HK-2 (cell line): Measurements from ENCODE around the gene GPR158.

Source experiments
- DNase-seq: peaks from one replicate; pipeline ENCODE4 v3.0.0-alpha.2; 2018; ENCODE audit not compliant: unreplicated experiment

The GPR158 gene

DNA sequence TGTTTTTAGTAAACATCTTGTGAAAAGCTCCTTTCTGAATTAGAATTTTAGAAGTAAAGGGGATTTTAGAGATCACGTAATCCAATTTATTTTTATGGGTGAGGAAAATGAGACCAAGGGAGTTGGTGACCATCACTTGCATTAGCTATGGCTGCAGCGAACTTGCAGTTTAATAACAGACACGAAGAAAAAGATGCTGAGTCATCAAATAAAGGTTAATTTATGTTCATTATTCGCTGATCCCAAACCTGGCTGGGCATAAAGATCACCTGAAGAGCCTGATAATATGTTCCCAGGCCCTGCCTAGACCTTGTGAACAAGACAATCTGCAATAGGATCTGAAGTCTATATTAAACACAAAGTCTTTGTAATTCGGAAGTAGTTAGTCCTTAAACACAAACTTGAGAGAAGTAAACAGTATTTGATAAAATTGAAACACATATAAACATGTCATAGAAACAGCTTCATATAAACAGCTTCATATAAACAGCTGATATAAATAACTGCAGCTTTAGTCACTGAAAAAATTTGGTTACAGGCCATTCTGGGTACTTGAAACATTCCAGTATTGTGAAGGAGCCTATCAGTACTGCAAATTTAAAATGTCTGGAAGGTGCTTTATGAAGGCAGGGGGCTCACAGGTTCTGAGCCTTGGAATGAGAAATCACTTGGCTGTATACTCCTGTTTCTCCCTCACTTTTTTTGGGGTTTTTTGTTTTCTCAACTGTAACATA is 16.5 kb downstream of the GPR158 start:
- DNase-seq: no peak

DNA sequence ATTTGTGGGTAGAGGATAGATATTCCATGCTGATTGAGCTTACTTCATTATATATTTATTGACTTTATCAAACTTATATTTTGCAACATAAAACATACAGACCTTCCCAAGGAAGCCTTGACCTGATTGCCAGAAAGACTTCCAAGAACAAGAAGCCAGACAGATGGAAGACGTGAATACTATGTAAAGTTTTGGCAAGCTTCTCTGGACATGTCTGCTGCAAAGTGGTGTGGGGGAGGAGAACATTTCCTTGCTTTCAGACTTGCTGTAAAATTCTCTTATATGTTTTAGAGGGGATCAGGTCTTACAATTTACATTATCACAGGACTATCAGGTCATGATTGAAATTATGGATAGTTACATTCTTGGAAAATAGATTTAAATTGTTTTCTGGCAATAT is 23.4 kb downstream of the GPR158 start:
- DNase-seq: no peak

DNA sequence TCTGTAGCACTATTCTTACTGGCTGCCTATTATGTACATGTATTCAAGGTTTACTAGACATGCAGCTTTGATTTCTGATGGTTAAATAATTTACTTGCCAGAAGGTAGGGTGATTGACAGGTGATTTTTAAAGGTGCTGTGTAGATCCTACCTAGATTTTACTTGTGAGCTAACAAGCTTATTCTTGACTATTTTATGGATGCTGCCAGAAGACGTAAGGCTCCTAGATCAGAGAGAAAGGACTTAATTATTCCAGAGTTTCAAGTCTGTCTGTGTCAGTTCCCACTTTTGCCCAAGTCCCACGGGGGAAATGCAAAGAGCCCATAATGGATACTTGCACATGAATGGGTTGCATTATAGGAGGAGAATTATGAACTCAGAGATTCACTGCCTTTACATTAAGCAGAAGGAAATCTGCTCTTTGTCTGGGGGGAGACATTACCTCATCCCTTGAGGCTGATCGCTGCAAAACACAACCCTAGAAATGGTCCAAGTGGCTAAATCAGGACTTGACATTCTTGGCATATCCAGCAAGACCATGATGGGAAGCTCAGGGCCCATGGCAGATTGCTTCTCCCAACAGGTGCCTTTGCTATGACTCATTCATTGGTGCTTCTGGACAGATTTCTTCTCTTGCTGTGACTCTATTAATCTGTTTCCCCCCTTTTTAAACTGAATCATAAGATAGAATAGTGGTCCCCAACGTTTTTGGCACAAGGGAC is 32.1 kb downstream of the GPR158 start:
- DNase-seq: no peak

DNA sequence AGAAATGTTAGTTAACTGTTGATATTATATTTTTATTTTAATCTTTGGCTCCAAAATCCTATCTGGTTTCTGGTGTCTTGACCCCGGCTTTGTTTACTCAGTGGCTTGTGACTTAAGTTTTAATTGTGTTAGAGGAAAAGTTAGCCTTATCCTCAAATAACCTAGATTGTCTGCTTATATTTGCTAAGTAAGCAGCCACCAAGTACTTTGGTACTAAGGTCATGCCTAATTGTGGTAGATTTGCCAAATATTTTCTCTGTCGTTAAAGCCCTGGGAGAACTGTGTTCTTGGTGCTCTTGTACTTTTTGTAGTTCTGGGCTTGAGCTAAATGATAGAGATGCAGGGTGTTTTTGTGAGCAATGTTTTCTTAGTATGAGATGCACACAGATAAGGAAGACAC is 34.8 kb downstream of the GPR158 start:
- no peak for DNase-seq

DNA sequence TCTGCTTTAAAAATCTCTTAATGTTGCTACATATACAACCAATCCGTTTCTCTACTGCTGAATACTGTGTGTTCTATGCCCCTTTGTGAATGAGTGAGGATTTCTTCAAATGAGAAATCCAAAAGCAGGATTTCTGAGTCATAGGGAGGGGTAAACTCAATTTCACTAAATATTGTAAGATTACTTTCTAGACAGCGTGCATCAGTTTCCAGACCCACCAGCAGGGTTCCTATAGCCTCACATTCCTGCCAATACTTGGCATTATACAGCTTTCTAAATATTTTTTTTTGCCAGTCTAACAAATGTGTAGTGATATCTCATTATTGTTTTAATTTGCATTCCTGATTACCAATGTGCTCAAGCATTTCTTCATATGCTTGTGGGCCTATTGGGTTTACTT is 35.5 kb downstream of the GPR158 start:
- DNase-seq: no peak

DNA sequence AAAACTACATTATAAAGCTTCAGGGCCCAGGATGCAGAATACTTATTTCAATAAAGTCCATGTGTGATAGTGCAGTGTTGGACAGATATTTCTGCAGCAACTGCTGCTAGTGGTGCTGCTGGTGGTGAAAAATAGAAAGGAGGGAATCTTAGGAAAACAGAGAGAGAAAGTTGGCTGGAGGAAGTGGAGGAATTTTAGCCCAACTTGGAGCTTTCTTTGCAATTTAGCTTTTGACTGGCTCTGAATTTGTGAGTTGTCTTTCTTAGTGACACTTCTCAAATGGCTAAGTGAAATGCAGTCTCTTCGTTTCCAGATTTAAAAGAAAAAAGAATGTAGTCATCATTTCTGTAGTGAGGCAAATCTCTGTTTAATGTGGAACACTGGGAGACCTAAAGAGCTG is 45.4 kb downstream of the GPR158 start:
- DNase-seq: no peak

DNA sequence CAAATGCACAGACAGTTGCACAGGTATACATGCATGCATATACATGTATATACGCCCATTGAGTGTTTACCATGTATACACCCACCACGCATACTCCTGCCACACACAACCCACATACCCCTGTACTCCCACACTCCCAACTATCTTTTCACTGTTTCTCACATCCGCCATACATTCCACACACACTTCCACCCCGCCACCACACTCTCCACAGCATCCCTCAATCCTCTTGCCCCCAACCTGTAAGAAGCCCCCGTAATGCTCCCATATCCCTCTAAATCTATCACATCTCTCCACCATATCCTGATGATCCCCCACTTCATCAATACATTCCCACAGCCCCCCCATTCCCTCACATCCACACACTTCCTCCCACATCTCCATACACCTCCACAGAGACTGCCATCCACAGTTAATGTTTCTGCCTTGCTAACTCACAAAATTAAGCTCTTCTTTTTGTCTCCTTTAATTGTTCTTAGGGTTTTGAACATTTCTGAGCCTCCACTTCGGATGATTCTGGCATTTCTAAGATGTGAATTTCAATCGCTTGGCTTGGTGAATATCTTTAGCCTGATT is 47.4 kb downstream of the GPR158 start:
- DNase-seq: no peak

DNA sequence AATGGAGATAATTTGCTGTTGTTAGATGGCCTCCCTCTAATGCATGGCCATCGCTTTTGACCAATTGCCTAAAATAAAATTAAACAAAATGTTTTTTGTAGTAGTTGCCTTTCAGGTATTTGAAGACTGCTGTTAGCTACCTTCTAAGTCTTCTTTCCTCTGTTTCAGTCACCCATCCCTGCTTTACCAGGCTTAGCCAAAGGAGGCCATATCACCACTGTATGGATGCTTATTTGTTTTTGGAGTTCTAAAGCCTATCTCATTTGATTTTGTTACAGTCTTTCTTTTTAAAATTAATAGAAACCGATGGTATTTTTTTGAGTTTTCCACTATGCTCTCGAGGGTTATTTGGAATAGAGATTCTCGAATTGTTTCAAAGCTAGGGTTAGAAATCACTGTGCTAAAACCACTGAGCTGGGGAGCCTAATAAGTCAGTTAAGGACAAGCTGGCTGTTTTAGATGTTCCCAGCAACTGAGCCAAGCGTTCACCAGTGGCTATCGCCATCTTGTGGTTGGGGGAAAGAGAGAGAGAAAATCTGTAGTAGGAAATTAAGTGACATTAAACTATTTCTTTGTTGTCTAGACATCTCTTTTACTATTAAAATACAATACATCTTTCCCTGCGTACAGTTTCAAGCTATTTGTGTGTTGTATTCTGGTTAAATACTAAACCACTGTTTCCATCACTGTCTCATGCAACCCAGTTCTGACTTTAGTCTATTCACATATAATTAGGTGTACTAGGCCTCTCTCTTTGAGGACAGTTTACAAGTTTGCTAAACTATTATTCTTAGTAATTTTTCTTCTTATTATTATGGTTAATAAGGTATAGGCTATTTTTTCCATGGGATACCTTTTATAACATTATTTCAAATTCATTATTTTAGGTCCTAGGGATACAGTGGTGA is 52.2 kb downstream of the GPR158 start:
- peak; percentile 5 for DNase-seq

DNA sequence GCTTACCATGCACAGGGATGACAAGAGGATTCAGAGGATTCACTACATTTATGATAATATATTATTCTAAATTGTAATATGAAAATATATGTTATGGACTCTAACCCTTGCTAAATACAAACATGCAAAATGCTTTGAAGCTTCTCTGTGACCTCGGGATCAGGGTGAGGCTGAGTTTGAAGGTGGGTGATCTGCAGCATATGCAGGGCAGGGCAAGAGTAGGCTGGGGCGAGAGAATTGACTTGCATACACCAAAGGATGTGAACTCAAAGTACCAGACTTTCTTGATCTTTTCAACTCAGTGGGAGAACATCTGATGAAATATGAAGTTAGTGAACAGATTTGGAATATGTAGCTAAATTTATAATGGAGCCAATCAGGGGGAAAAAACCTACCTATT is 57.0 kb downstream of the GPR158 start:
- DNase-seq: no peak

DNA sequence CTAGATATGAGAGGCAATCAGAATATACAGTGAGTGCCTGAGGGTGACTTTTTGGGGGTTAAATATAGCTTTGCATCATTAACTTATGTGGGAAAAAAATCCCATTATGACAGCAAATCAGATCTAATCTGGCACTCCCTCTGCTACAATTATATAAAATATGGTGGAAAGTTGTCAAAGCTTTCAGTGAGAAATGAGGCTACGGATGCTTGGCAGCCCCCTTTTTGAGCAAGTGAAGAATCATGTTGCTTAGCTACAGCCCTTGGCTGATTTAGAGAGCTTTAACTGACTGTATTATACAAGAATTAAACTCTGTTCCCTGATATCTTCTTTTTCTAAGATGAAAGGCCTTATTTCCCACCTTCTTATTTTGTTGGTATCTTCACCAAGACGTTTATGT is 57.4 kb downstream of the GPR158 start:
- no peak for DNase-seq

DNA sequence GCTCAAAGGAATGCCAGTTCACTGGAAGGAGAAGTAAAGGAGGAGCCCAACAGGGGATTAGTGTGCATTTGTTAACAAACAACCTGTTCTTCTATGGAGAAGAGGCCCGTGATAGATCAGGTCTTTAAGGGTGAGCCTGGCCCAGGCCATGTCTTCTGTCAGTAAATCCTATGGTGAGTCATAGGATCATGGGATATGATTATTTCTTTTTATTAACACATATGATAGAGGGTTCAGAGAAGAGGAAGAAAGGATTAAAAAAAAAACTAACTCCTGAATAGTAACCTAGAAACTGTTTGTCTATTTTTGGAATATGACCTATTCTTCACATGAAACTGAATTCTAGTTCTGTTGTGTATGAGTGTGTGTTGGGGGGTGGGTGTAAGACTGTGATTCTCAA is 70.4 kb downstream of the GPR158 start:
- no peak for DNase-seq

DNA sequence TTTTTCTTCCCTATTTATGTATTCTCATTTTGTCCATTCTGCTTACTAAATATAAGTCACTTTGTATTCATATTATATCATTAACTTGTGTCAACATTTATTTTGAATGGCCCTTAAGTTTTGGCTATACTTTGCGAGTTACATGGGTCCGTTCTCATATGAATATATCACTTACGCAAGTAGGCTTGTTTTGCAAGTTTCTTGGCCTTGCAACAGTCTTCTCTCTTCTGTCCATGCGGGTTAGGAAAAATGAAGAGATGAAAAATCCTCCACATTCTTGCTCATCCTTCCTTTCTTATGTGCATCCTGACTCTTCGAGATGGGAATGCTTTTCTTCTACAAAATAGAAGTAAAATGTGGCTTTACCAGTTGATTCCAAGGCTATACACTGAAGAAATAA is 82.8 kb downstream of the GPR158 start:
- DNase-seq: no peak

DNA sequence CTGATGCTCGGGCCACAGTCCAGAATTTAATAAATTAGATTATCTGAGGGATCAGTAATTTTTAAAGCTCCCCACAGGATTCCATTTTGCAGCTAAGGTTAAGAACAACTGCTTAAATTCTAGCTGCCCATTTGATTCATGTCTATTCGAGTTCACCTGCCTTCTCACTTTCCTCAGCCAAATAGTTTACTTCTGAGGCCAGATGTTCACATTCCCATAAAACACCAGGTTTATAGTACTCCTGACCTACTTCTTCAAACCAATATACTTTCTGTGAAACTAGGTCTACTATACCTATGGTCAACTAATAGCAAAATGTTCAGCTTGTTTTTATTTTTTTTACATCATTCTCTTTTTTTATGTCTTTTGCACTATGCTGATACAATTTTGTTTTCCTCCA is 86.3 kb downstream of the GPR158 start:
- DNase-seq: no peak

DNA sequence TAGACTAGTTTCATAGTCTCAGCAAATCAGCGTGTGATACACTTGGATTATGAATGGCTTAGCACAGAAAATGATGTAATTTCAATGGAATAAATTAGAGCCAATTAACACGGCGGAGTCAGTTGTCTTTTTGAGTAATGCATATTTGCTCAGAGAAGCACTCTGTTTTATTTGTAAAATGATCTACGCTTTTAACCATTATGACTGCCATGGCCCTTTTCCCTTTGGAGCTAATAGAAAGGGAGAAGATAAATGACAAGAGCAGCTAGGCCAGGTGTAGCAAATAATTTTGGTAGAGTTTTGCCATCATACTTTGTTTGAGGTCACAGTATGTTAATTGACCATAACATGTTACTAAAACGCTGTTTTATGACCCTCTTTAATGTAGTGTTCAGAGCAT is 86.8 kb downstream of the GPR158 start:
- no peak for DNase-seq

DNA sequence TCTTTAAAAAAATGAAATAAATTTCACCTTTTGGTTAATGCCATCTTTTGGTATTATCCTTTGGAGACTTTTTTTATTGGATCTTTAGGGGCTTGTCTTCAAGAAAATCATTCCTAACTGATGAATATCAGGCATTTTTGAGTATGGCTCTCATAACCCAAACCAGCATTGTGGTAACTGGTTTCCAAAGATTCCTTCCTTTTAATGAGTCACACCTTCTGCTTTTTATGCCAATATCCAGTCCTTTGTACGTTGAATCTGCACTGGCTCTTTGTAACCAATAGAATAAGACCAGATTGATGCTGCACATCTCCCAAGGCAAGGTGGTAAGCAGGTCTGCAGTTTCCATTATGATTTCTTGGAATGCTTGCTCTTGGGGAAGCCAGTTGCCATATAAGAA is 89.1 kb downstream of the GPR158 start:
- no peak for DNase-seq

DNA sequence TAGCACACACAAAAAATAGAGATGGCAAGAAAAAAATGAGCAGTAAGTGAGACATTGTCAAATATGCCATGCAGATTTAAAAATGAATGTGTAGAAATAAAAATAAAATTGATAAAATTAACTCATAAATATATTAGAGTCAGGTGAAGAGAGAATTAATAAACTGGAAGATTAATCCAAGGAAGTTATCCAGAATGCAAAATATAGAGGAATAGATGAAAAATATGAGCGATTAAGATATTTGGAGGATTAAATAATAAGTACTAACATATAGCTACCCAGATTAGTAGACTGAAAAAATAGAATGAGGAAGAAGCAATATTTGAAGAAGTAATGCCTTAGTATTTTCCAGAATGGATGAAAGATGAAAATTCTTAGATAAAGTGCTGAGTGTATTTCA is 103.4 kb downstream of the GPR158 start:
- no peak for DNase-seq

DNA sequence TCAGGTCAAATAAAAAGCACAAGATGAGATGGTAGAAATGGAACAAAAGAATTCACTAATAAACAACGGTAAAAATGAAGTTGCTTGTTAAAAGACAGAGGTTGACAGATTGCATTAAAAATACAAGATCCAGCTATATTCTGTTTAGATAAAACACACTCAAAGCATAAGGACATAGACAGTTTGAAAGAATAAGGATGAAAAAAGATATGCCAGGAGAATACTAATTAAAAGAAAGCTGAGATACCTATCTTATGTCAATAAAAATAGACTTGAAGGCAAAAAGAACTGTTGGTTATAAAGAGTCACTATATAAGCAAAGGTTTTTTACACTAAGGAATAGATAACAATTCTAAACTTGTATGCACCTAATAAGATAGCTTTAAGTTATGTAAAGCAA is 105.3 kb downstream of the GPR158 start:
- DNase-seq: no peak

DNA sequence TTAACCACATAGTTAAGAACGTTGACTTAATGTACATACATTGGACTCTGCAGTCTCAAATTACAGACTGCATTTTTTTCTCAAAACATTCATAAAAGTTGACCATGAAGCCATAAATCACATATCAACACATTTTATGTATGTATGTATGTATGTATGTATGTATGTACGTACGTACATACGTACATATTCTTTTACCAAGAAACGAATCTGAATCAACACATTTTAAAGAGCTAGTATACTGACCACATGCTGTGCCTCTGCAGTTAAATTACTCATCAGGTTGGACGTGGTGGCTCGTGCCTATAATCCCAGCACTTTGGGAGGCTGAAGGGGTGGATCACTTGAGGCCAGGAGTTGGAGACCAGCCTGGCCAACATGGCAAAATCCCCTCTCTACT is 105.8 kb downstream of the GPR158 start:
- DNase-seq: no peak

DNA sequence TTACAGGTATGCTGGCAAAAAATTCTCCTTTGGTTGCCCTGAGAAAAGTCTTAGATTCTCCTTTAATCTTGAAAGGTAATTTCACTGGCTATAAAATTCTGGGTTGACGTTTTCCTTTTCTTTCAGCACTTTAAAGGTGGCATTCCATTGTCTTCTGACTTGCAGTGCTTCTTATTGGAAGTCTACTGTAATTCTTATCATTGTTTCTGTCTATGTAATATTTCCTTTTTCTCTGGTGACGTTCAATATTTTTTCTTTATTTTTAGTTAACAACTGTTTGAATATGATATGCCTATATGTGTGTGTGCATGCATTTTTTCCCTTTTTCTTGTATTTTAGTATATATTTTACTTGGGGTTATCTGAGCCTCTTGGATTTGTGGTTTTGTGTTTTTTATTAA is 111.0 kb downstream of the GPR158 start:
- no peak for DNase-seq

DNA sequence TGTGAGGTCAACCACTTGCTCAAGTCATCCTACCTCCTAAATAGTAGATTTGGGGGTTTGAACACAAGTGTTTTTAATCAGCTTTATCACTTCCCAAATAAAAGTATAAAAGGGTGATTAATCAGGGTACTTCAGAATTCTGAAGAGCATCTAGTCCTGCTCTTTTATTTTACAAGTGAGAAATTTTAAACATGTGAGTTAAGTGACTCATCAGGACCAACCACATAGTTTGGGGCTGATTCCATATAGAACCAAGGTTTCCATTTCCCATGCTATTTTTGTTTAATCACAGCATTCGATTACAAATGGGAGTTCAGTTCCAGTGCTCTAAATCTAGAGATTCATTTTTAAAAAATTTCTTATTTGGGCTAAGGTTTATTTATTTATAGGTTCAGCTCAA is 113.4 kb downstream of the GPR158 start:
- DNase-seq: no peak

DNA sequence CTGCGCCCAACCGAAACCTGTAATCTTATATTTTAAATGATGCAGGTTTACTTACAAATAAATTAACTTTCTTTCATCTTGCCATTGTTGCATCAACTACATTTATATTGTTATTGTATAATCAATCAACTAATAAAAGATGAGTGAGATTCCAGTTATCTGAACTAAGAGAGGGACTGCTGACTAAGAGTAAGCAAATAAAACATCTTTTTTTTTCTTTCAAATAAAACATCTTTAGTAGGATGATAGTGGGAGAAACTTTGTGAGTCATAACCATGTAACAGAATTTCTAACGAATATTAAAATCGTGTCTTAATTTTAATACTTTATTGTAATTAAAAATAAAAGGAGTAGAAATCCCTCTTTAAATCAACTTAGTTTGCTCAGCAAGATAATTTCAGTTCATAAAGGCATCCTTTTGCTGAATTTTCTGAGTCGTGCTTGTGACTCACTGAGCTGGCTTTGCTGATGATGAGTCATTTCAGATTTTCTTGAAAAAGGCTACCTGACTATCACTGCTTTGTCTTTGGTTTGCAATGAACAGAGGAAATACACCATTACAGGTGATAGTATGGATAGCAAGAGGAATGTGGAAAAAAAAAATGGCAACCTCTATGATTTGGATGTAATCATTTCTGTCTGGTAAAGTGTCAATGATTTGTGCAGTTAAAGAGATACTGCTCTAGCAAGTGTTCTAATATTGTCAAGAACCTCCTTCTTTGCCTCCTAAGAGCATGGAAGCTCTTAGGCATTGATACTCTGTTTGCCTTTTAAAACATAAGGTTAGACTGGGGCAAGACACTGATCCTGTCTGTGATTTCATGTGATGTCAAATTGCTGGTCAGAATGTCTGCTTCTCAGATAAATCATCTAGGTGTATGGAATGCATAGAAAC is 119.5 kb downstream of the GPR158 start:
- DNase-seq: no peak
